Hypothalamus (tissue), 51 donors: Measurements from ENCODE around the gene RSAD1.
A peak's percentile ranks its signal among the peaks of the same experiment; 100 is the strongest.

Experiments used
- DNase-seq, 51 donors: peaks; one replicate each; lab custom pipeline; 2025; lab: John Stamatoyannopoulos, UW

RSAD1 gene

DNA sequence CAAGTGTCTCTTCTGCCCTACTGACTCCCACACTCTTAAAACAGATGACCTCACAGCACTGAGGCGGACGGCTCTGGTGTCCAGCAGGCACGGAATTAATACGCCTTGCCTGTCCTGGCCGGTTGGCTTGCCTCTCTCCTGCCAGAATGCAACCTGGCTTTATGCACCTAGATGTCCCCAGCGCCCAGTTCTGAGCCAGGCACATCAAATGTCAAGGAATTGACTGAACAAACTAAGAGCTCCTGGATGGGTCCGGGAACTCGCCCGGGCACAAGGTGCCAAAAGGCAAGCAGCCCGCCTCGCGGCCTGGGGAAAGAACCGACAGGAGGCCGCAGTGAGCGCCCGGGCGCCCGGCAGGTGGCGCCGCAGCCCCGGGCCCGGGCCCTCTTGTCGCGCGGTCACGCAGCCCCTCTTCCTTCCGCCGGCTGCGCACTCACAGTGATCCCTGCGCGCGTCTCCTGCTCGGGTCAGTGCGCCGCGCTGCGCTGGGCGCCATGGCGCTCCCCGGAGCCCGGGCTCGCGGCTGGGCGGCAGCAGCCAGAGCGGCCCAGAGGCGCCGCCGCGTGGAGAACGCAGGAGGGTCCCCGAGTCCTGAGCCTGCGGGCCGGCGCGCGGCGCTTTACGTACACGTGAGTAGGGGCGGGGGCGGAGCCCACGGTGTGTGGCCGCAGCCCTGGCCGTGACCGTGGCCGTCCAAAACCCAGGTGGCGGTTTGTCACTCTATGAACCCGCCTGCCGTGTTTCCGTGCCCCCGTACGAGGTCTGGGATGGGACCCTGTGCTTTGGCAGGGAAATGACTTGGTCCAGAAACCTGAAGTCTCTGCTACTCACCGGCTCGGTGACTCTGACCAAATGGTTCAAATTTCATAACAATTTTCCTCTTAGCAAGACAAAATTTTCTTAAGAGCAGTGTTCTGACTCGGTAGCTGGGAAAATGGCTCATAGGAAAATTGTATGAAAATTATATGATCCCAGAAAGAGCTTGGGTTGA is at the start of gene RSAD1:
RSAD1 (plus strand) TSS at position 470 of the 991 bp plus-strand sequence; CDS start at position 495, 25 bp downstream.
- peak; percentile 28 to 85 (median 70) for DNase-seq

DNA sequence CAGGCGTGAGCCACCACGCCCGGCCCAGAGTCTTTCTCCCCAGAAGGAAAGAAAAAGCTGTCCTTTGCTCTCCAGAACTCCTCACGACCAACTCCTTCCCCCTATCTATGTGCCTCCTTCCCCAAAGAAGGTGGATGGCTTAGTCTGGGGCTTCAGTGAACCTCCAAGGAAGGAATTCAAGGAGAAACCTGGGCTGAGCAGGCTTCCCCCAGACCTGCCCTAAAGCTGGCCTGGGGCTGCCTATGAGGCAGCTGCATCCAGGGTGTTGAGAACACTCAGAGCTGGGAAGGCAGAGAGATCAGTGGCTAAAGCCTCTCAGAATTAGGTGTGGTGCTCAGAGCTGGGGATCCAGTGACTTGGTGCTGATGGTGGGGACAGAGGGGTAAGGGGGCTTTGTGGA is 48.9 kb upstream of the RSAD1 start:
- DNase-seq = no peak

DNA sequence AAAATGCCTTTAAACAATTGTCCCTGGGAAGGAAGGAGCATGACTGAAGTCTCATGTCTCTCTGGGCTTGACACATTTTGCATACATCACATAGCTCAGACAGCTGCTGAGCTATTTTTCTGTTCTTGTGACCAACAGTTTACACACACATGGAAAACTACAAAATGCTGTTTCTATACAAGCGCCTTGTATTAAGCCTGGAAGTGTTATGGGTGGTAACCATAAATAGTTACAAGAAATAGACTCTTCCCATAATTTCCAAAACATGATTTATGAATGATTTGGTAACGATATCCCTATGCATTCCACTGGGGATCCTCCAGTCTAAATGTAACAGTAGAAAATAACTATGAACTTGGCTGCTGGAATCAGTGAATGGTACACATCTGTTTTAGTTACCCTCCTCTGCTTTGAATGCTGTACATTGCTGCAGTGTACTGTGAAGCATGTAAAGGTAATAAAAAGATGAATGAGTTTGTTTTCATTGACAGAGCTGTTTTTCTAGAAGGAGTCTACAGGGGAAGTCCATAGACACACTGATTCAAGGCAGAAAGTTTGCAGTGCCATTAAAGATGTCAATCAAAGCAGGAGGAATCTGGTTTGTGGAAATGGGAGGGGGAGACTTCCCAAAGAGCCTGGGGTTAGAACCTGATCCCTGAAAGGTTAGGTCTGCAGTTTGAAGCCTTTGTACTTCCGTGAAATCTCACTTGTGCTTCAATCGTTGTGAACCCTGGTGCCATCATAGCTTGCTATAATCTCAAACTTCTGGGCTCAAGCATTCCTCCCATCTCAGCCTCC is 47.6 kb upstream of the RSAD1 start:
- DNase-seq = no peak

DNA sequence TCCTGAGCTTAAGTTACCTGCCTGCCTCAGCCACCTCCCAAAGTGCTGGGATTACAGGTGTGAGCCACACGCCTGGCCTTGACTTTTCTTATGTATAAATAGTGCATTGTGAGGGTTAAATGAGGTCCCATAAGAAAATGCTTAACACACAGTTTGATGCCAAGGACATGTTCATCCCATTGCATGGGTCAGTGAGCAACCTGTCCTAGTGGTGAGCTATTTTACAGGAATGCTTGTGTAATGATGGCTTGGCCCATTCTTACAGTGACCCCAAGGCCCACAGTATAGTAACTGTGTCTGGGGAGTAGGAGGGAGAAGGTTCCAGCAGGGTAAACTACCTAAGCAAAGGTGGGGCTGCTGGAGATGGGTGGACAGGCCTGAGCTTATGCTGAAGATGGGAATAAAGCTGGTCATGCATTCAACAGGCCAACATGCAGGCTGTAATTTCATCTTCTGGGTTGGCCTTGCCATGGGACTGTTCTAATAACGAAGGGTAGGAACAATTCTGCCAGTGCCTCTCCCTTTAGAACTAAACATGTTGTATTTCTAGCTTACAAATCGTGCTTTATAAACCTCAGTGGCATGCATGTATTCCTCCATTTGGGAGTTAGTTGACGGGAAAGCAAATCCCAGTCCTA is 46.4 kb upstream of the RSAD1 start:
- DNase-seq = no peak

DNA sequence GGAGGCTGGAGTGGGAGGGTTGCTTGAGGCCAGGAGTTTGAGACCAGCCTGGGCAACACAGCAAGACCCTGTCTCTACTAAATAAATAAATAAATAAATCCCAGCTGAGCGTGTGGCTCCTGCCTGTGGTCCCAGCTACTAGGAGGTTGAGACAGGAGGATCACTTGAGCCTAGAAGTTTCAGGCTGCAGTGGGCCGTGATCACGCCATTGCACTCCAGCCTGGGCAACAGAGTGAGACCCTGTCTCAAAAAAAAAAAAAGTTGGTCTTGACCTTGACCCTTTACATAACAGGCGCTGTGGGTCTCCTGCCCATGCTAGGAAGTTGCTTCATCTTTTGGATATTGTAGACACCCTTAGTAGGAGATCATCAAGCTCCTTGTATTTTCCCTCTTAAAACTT is 41.3 kb upstream of the RSAD1 start:
- no peak for DNase-seq

DNA sequence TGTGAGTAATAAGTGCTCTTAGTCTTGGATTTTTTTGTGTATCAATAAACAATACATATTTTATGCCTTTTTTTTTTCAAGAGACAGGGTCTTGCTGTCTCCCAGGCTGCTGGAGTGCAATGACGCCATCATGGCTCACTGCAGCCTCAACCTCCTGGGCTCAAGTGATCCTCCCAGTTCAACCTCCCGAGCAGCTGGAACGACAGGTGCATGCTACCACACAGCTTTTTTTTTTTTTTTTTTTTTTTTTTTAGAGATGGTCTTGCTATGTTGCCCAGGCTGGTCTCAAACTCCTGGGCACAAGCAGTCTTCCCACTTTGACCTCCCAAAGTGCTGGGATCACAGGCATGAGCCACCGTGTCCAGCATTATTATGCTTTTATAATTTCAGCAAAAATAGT is 39.7 kb upstream of the RSAD1 start:
- DNase-seq = no peak

DNA sequence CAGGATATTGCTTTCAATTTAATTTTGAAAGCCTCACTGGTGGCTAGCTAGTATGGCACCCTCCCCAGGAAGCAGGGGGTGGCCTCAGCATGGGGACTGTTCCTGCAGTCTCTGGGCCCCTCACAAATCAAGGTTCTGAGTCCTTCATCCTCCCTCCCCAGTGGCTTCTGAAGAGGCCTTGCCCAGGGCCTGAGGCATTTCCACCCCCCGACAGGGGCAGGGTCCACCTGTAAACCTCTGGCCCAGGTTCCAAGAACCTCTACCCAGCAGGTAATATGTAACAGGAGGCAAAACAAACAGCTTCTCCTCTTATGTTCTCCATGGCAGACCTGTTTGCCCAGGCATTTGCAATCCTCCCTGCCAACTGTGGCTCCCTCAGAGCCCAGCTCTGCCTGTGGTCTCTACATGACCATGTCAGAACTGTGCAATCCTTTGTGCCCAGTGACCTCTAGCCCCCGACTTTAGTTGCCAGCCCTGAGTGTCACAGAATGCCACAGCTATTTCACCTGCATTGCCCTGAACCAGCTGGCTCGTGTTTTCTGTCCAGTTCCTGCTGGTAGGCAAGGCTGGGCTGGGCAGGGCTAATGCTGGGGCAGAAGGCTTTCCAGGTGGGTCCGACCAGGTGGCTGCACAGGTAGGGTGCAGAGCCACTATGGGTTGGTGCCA is 38.4 kb upstream of the RSAD1 start:
- no peak for DNase-seq

DNA sequence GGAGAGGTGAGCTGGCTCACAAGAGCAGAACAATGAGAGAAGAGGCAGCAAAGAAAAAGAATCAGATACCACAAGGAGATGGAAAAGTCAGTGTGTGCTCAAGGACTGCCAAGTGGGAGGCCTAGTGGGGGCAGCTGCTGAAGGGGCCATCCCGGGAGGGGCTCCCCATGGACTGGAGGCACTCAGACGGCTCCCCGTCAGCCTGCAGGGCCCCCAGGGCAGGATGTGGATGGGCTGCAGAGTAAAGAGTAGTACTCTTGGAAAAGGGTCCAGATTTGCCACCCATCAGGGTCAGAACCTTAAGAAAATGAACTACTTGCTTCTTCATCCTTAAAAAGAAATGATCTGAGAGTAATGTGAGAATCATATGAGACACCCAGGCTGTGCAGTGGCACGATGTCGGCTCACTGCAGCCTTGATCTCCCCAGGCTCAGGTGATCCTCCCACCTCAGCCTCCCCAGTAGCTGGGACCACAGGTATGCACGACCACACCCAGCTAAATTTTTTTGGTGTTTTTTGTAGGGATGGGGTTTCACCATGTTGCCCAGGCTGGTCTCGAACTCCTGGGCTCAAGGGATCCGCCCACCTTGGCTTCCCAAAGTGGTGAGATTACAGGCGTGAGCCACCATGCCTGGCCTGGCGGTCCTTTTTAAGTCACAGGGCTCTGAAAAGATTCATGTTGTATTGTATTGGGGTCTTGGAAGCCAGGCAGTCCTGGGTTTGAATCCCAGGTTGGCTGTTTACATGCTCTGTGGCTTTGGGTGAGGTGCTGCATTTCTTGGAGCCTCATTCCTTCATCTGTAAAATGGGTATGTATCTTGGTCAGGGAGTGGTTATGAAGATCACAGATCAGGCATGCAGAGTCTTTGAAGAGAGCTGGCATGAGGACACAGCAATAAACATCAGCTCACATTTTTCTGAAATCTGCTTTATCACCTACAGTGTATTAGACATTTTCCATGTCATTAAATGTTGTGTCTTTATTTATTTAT is 37.5 kb upstream of the RSAD1 start:
- DNase-seq = no peak

DNA sequence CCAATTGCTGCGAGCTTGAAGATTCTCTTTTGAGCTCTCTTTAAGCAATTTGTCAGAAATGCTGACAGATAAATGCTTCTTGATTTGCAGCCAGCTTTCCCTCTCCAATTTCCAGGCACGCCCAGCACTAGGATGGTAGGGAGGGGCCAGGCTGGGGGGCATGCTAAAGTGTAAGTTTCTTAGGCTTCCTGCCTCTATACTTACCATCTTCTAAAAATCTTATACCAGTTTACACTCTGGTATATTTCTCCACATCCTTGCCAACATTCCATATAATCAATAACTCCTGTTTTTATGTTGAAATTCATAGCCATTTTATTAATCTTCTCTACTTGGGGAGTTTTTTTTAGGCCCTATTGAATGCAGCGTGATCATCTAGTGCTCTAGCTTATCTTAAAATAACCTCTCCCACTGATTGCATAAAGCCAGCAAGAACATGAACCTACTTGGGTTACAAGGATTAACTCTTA is 35.1 kb upstream of the RSAD1 start:
- DNase-seq = peak in 1 of 51 donors; percentile 68

DNA sequence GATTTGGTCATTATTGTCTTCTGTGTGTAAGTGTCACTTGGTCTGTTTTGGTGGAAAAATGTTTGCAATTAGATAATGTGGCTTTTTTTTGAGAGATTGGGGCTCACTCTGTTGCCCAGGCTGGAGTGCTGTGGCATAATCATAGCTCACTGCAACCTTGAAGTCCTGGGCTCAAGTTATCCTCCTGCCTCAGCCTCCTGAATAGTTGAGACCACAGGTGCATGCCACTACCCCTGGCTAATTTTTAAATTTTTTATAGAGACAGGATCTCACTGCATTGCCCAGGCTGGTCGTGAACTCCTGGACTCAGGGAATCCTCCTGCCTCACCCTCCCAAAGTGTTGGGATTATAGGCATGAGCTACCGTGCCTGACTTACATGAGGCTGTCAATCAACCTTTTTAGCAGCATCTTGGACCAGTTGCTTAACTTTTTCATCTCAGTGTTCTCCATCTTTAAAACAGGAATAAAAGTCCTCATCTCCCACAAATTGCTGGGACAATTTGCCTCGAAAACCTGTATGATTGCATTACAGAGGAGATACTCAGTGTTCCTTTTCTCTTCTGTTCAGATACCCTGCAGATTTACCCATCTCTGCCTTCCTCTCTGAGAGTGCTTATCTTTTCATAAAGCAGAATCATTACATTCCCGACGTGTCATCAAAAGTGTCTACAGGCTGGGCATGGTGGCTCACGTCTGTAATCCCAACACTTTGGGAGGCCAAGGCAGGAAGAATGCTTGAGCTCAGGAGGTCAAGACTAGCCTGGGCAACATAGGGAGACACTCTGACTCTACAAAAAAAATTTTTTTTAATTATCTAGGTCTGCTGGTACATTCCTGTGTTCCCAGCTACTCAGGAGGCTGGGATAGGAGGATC is 33.6 kb upstream of the RSAD1 start:
- no peak for DNase-seq

DNA sequence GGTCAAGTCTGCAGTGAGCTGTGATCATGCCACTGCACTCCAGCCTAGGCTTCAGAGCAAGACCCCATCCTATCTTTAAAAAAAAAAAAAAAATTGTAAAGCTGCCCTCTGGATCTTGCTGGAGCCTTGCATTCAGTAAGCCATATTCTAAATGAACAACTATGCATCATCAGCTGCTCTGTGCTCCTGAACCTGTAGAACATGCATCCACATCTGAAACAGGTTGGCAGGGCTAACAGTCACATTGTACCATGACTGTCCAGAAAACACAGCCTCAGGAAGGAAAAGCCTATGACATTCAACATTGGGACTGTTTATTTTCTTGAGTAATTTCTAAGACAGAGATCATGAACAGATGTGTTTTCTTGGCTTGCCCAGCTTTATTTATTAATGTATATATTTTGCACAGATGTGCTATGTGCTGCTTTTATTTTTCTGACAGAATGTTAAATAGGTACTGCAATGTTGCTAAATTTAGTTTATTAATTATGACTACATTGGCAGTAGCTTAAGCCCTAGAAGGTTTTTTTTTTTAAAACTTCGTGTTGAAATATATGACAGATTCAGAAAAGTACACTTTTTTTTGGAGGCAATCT is 32.8 kb upstream of the RSAD1 start:
- no peak for DNase-seq

DNA sequence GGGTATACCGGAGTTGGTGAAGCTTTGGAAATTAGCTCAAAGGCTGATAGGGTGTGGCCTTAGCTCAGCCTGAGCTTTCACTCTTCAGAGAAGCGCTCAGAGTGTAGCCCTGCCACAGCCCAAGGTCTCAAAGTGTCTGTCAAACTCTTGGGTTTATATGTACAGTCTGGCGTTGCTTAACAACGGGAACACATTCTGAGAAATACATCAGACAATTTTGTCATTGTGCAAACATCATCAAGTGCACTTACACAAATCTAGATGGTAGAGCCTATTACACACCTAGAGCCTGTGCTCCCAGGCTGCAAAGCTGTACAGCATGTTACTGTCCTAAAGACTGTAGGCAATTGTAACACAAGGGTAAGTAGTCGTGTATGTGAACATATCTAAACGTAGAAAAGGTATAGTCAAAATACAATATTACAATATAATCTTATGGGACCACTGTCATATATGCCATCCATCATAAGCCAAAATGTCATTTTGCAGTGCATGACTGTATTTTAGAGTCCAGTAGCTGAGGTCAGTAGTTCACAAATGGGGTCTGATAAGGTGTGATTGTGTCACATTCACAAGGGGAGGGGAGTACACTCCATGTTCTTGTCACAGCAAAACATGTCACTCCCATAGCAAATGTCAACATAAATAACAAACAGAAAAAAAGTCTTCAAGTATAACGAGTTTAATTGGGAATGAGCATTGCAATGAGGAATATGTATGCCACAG is 30.6 kb upstream of the RSAD1 start:
- no peak for DNase-seq

DNA sequence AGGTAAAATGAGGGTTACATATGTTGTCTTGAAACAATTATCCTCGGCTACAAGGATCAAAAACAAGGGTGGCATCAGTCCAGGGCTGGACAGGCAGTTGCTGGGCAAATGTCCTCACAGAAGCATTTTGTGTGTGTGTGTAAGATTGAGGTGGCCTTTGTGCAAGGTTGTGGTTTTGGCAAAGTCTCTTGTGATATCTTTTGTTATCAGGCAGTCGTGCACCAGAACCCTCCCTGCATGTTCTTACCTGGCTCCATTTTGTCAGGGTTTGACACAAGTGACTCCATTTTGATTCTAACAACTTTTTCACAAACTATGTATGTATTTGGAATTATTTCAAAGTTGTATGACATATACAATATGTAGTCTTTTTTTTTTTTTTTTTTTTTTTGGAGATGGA is 30.0 kb upstream of the RSAD1 start:
- DNase-seq = no peak

DNA sequence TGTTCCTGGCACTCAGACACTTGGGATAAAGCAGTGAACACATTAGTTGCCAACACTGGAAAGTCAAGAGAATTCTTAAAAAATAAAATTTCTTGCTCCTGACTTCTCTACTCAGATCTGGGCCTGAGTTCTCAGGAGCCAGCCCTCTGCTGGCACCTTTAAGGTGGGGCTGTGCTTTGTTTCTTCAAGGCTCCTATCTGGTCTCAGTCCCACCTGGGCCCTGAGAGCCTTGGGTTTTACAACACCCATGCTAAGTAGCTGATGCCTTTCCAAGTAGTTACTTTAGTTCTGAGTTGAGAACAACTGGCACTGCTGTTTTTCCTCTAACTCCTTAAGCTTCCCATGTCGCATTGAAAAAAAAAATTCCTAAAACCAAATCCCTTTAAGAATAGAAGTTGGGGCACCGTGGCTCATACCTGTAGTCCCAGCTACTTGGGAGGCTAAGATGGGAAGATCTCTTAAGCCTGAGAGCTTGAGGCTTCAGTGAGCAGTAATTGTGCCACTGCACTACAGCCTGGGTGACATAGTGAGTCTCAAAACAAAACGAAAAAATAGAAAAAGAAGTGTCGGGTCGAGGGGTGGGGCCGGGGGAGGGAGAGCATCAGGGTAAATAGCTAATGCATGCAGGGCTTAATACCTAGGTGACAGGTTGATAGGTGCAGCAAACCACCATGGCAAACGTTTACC is 26.6 kb upstream of the RSAD1 start:
- no peak for DNase-seq

DNA sequence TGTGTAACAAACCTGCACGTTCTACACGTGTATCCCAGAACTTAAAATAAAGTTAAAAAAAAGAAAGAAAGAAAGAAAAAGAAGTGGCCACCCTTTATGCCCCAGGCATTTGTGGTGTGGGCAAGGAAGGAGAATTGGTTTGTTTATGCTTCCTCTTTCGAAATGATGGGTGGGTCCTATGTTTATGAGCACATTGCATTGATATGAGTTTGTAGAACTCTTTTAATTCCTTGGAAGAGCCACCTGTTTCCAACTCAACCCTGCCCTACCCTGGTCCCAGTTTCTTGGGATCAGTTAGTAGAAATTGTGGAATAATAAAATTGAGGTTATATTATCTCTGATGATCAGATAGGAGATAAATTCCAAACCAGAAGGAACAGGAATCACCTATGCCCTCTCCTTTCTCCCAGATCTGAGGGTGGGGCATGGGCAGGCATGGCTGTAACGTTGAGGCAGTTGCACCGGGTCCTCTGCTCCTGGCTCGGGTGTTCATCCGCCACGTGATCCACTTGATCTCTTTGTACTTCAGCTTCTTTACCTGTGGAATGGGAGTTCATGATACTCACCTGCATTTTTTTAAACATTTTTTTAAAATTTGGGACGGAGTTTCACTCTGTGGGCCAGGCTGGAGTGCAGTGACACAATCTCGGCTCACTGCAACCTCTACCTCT is 25.9 kb upstream of the RSAD1 start:
- no peak for DNase-seq

DNA sequence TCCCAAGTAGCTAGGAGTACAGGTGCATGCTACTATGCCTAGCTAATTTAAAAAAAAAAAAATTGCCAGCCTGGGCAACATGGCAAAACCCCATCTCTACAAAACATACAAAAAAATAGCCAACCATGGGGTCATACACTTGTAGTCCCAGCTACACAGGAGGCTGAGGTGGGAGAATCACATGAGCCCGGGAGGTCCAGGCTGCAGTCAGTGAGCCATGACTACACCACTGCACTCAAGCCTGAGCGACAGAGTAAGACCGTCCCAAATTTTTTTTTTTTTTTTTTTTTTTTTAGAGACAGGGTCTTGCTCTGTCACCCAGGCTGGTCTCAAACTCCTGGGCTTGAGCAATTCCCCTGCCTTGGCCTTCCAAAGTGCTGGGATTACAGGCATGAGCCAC is 24.8 kb upstream of the RSAD1 start:
- DNase-seq = no peak
